Ishikawa (cell line): ENCODE data around the gene WDR62.

Source experiments
- CEBPB ChIP-seq: IDR thresholded peaks from 2 replicates; pipeline ENCODE4 v1.6.1; 2012
- FOXM1 ChIP-seq: IDR thresholded peaks from 2 replicates; pipeline ENCODE4 v1.6.1; 2012; ENCODE audit warnings: low read depth, borderline replicate concordance
- NFIC ChIP-seq: IDR thresholded peaks from 2 replicates; pipeline ENCODE4 v1.6.1; 2012
- TAF1 ChIP-seq: IDR thresholded peaks from 2 replicates; pipeline ENCODE4 v1.6.1; 2012; ENCODE audit warnings: low read depth, mild to moderate bottlenecking

- TF ChIP-seq CEBPB: no peak
- TF ChIP-seq FOXM1: no peak
- TF ChIP-seq NFIC: no peak
- no peak for TF ChIP-seq TAF1
These were observed 24.8 kb downstream of the WDR62 start for GRCh38 chr19:36079389-36079945.
